ENCODE data around the gene CRYL1. TPM values are rescaled to one million over a fixed set of nuclear protein-coding genes. Genes with fewer than 3 reads are reported as not detected.

Gene CRYL1
- total and polyA plus RNA-seq, 2 of the 8 experiments (the other 6 are each of a cell fraction or from before 2014, with no cell fraction given), result 1.9 to 6.4 TPM

GRCh38 chr13:20387441-20387971 lies 138.2 kb downstream of the CRYL1 start:
- Histone ChIP-seq H3K27me3 (replicated peaks in 1 of 4; ENCODE audit: control insufficient read depth in 3 of 4, extremely low read depth in 1 of 4, insufficient read depth in 3 of 4, low read length in 3 of 4) (no peaks in the 10 kb centered on the region), H3K27ac (ENCODE audit: low read depth, low read length) (no peak overlapping the region), H3K23me2 (ENCODE audit: low read depth, low read length) (peaks cover 4% of the 10 kb centered on the region; the same call in 1 of the 2 replicates), H4K91ac (replicated peaks; ENCODE audit: insufficient read length, low read length) (no peak overlapping the region), H4K8ac (ENCODE audit: extremely low read depth, insufficient read depth, low read length) (no peak overlapping the region), H2BK12ac (ENCODE audit: low read depth, low read length) (no peak overlapping the region), H3K4ac (replicated peaks; ENCODE audit: insufficient read length, low read depth, low read length) (no peak overlapping the region), H3K14ac (ENCODE audit: insufficient read length) (no peak overlapping the region), H2BK15ac (ENCODE audit: low read length) (no peak overlapping the region), H3K4me3 (ENCODE audit: extremely low read depth in 1 of 4, insufficient read depth in 2 of 4, low read depth in 3 of 4, low read length in 4 of 4) (no peak overlapping the region), H3K9ac (replicated peaks in 1 of 4; ENCODE audit: extremely low read depth in 1 of 4, low read depth in 3 of 4, low read length in 3 of 4) (no peak overlapping the region), H4K5ac (ENCODE audit: insufficient read length, low read depth, low read length) (no peak overlapping the region), H3K4me2 (ENCODE audit: insufficient read depth in 1 of 2, low read depth in 2 of 2, low read length in 2 of 2) (no peak overlapping the region), H4K20me1 (replicated peaks in 1 of 2; ENCODE audit: control insufficient read depth in 1 of 2, insufficient read depth in 2 of 2, low read length in 2 of 2) (peaks cover 0 to 3% of the 10 kb centered on the region in 2 experiments), H2BK20ac (ENCODE audit: low read length) (no peak overlapping the region), H3K4me1 (replicated peaks in 1 of 4; ENCODE audit: control insufficient read depth in 3 of 4, insufficient read depth in 4 of 4, low read length in 3 of 4) (peaks cover 0 to 3% (median 0%) of the 10 kb centered on the region in 4 experiments; a peak in 1 of 7 replicates), H2BK5ac (ENCODE audit: low read depth, low read length) (no peak overlapping the region), H2AFZ (ENCODE audit: low read length) (no peak overlapping the region), H3K18ac (ENCODE audit: extremely low read depth, low read length) (no peak overlapping the region), H3K9me3 (ENCODE audit: insufficient read depth in 2 of 2, low read depth in 1 of 2, low read length in 1 of 2) (no peaks in the 10 kb centered on the region; a peak in 1 of 4 replicates), H3K56ac (replicated peaks; ENCODE audit: insufficient read length, low read depth, low read length) (no peak overlapping the region), H2AK5ac (ENCODE audit: low read depth, low read length) (no peak overlapping the region), H3K79me1 (ENCODE audit: low read depth, low read length) (no peaks in the 10 kb centered on the region), H3K79me2 (ENCODE audit: control insufficient read depth in 1 of 2, insufficient read depth in 2 of 2, low read length in 2 of 2) (no peaks in the 10 kb centered on the region), H2BK120ac (replicated peaks; ENCODE audit: low read depth, low read length) (no peak overlapping the region), H3K36me3 (ENCODE audit: control insufficient read depth in 2 of 4, insufficient read depth in 4 of 4, low read length in 3 of 4) (no peaks in the 10 kb centered on the region), H3K23ac (ENCODE audit: insufficient read length) (no peak overlapping the region)
- DNase-seq (ENCODE audit: low read depth in 1 of 2, low spot score in 2 of 2), result no peak
- CTCF ChIA-PET (ENCODE audit: partially characterized antibody), result interaction anchor here (0.7 to 0.9 kb wide), 3 partner anchors 9 to 104 kb away, joined by 3 read pairs; no protein-coding TSS in a partner anchor
- WGBS, 2 experiments (ENCODE audit: extremely low coverage in 1 of 2, insufficient coverage in 1 of 2, insufficient read length in 1 of 2, insufficient replicate concordance in 2 of 2, low coverage in 1 of 2, low lambda C conversion rate in 2 of 2, missing lambda C conversion rate in 1 of 2), result 82% methylated on average over 8 of the region's 8 CpGs; no CpG with 5 or more reads in 1 of the 2 experiments
- FAIRE-seq, result no peak
- POLR2A ChIA-PET (ENCODE audit: partially characterized antibody), result no interaction called here
- TF ChIP-seq SP4 (IDR thresholded peaks at IDR 0.05; ENCODE audit: low read length) (no peak), GABPA (IDR thresholded peaks at IDR 0.05; ENCODE audit: borderline replicate concordance, insufficient read depth, low read length) (no peak), EGR1 (IDR thresholded peaks at IDR 0.05; ENCODE audit: borderline replicate concordance, low read depth, low read length) (no peak), CBX8 (IDR thresholded peaks at IDR 0.05; ENCODE audit: borderline replicate concordance, low read depth, low read length) (no peak), ZNF274 (IDR thresholded peaks at IDR 0.05; ENCODE audit: borderline replicate concordance, extremely low read depth, low read length) (no peak), HDAC2 (IDR thresholded peaks at IDR 0.05; ENCODE audit: borderline replicate concordance in 1 of 2, low read depth in 2 of 2, low read length in 2 of 2) (no peak), BCL11A (IDR thresholded peaks at IDR 0.05; ENCODE audit: low read depth in 2 of 2, low read length in 2 of 2) (no peak), BRCA1 (IDR thresholded peaks at IDR 0.05; ENCODE audit: low read depth, low read length) (no peak), KDM5A (IDR thresholded peaks at IDR 0.05; ENCODE audit: low read length) (no peak), POLR2A (IDR thresholded peaks at IDR 0.05; ENCODE audit: control extremely low read depth in 1 of 2, low read depth in 2 of 2, low read length in 2 of 2) (no peak), USF2 (IDR thresholded peaks at IDR 0.05; ENCODE audit: low read length) (no peak), NANOG (IDR thresholded peaks at IDR 0.05; ENCODE audit: insufficient read depth, low read depth, low read length, poor library complexity, severe bottlenecking) (no peak), JUN (IDR thresholded peaks at IDR 0.05; ENCODE audit: low read depth, low read length) (no peak)
